SK-N-SH treated with all-trans-retinoic acid at 6 μM for 48 hours (cell line): ENCODE measurements around the gene PLPP1.

Experiments
- ATAC-seq: fragments of 200-7000 bp; cut with Tn5 transposase; 3 replicates; pipeline ENCODE4 v1.9.1; 2020; ENCODE audit warnings: mild to moderate bottlenecking, moderate library complexity
- BACH2 ChIP-seq: fragments of 250-450 bp; sonication (Bioruptor Pico); IDR thresholded peaks from 2 replicates; pipeline ENCODE4 v1.9.0; 2021; ENCODE audit warnings: mild to moderate bottlenecking, borderline replicate concordance
- CSDC2 ChIP-seq: fragments of 250-450 bp; sonication (Bioruptor Pico); IDR thresholded peaks from 2 replicates; pipeline ENCODE4 v1.5.0; 2020; ENCODE audit warnings: mild to moderate bottlenecking, moderate library complexity
- ESRRG ChIP-seq: fragments of 250-450 bp; sonication (Bioruptor Pico); IDR thresholded peaks from 2 replicates; pipeline ENCODE4 v1.6.1; 2021; ENCODE audit warnings: mild to moderate bottlenecking
- GLIS3 ChIP-seq: fragments of 250-450 bp; sonication (Bioruptor Pico); IDR thresholded peaks from 2 replicates; pipeline ENCODE4 v1.5.0; 2020; ENCODE audit warnings: mild to moderate bottlenecking, moderate library complexity
- ISL1 ChIP-seq: fragments of 250-450 bp; sonication (Bioruptor Pico); IDR thresholded peaks from 2 replicates; pipeline ENCODE4 v2.1.2; 2022; ENCODE audit warnings: mild to moderate bottlenecking, moderate library complexity
- OSR1 ChIP-seq: fragments of 250-450 bp; sonication (Bioruptor Pico); IDR thresholded peaks from 2 replicates; pipeline ENCODE4 v1.8.0; 2022; ENCODE audit warnings: moderate library complexity, mild to moderate bottlenecking, inconsistent platforms
- PPARA ChIP-seq: fragments of 250-450 bp; sonication (Bioruptor Pico); IDR thresholded peaks from 2 replicates; pipeline ENCODE4 v1.5.0; 2020; ENCODE audit warnings: mild to moderate bottlenecking, borderline replicate concordance
- RARB ChIP-seq: fragments of 250-450 bp; sonication (Bioruptor Pico); IDR thresholded peaks from 2 replicates; pipeline ENCODE4 v1.8.0; 2021; ENCODE audit warnings: mild to moderate bottlenecking, moderate library complexity
- SNAI2 ChIP-seq: fragments of 250-450 bp; sonication (Bioruptor Pico); IDR thresholded peaks from 2 replicates; pipeline ENCODE4 v1.5.0; 2020; ENCODE audit warnings: mild to moderate bottlenecking, moderate library complexity
- TCF4 ChIP-seq: fragments of 250-450 bp; sonication (Bioruptor Pico); IDR thresholded peaks from 2 replicates; pipeline ENCODE4 v1.8.0; 2021; ENCODE audit warnings: mild to moderate bottlenecking, moderate library complexity, borderline replicate concordance
- TOX ChIP-seq: fragments of 250-450 bp; sonication (Bioruptor Pico); IDR thresholded peaks from 2 replicates; pipeline ENCODE4 v1.8.0; 2021; ENCODE audit warnings: mild to moderate bottlenecking, moderate library complexity, borderline replicate concordance
- TSHZ2 ChIP-seq: fragments of 250-450 bp; sonication (Bioruptor Pico); IDR thresholded peaks from 2 replicates; pipeline ENCODE4 v1.5.0; 2020; ENCODE audit warnings: mild to moderate bottlenecking, moderate library complexity
- ZC3H10 ChIP-seq: fragments of 250-450 bp; sonication (Bioruptor Pico); IDR thresholded peaks from 2 replicates; pipeline ENCODE4 v1.5.1; 2021; ENCODE audit warnings: mild to moderate bottlenecking, moderate library complexity
- ZFP3 ChIP-seq: fragments of 250-450 bp; sonication (Bioruptor Pico); IDR thresholded peaks from 2 replicates; pipeline ENCODE4 v1.5.0; 2020; ENCODE audit warnings: mild to moderate bottlenecking, moderate library complexity
- ZFP30 ChIP-seq: fragments of 450-650 bp; formaldehyde crosslinking; IDR thresholded peaks from 2 replicates; pipeline ENCODE4 v1.5.0; 2022; ENCODE audit warnings: mild to moderate bottlenecking, moderate library complexity
- ZNF565 ChIP-seq: fragments of 450-650 bp; formaldehyde crosslinking; conservative IDR thresholded peaks from 2 replicates; pipeline ENCODE4 v1.5.0; 2020; ENCODE audit warnings: low read depth, mild to moderate bottlenecking, moderate library complexity
- ZNF8 ChIP-seq: fragments of 450-650 bp; formaldehyde crosslinking; IDR thresholded peaks from 2 replicates; pipeline ENCODE4 v1.5.0; 2020; ENCODE audit warnings: mild to moderate bottlenecking, moderate library complexity
- TF ChIP-seq, protein P1 (sequence below): fragments of 250-450 bp; sonication (Bioruptor Pico); IDR thresholded peaks from 2 replicates; pipeline ENCODE4 v1.5.1; 2020; ENCODE audit warnings: low read depth, mild to moderate bottlenecking, moderate library complexity
- TF ChIP-seq, protein P2 (sequence below): fragments of 250-450 bp; sonication (Bioruptor Pico); IDR thresholded peaks from 2 replicates; pipeline ENCODE4 v1.5.1; 2021; ENCODE audit warnings: mild to moderate bottlenecking, moderate library complexity
- TF ChIP-seq, protein P3 (sequence below): fragments of 250-450 bp; sonication (Bioruptor Pico); IDR thresholded peaks from 2 replicates; pipeline ENCODE4 v1.8.0; 2021; ENCODE audit warnings: low read depth, mild to moderate bottlenecking, moderate library complexity, borderline replicate concordance
- TF ChIP-seq, protein P4 (sequence below): fragments of 250-450 bp; sonication (Bioruptor Pico); IDR thresholded peaks from 2 replicates; pipeline ENCODE4 v1.8.0; 2020; ENCODE audit warnings: mild to moderate bottlenecking, moderate library complexity, borderline replicate concordance

The PLPP1 gene

DNA sequence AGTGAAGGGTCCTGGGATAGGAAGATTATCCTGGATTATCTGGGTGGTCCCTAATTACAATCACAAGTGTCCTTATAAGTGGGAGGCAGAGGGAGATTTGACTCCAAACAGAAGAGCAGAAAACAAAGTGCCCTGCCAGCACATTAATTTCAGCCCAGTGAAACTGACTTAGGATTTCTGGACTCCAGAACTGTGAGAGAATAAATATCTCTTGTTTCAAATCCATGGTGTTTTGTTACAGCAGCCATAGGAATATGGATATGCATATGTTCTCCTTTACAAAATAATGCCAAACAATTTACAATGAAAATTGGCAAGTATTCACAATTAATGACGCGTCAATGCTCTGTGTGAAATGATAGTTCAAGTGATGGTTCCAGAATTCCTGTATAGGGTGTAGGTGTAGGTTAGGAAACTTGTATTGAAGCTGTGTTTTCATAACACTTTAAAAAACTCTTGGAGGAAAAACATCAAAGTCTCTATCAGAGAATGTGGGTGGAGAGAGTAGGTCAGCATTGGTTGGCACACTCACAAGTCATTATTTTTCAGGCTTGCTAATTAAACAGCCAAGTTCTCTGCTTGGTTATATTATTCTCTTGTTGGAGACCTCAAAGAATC is 19.9 kb upstream of the PLPP1 start:
- no peak for ATAC-seq
- no peak for TF ChIP-seq ESRRG (CRISPR knock-in tag)
- TF ChIP-seq ZFP3 (CRISPR knock-in tag): no peak
- TF ChIP-seq CSDC2: no peak
- no peak for TF ChIP-seq ZFP30 (CRISPR knock-in tag)
- TF ChIP-seq SNAI2 (CRISPR knock-in tag): no peak
- TF ChIP-seq TSHZ2 (CRISPR knock-in tag): no peak
- no peak for TF ChIP-seq ZNF565 (CRISPR knock-in tag)
- no peak for TF ChIP-seq TOX (CRISPR knock-in tag)
- TF ChIP-seq ZC3H10 (CRISPR knock-in tag): no peak
- TF ChIP-seq BACH2 (CRISPR knock-in tag): no peak
- TF ChIP-seq GLIS3: no peak
- no peak for TF ChIP-seq OSR1 (CRISPR knock-in tag)
- no peak for TF ChIP-seq PPARA (CRISPR knock-in tag)
- TF ChIP-seq, protein P1, sequence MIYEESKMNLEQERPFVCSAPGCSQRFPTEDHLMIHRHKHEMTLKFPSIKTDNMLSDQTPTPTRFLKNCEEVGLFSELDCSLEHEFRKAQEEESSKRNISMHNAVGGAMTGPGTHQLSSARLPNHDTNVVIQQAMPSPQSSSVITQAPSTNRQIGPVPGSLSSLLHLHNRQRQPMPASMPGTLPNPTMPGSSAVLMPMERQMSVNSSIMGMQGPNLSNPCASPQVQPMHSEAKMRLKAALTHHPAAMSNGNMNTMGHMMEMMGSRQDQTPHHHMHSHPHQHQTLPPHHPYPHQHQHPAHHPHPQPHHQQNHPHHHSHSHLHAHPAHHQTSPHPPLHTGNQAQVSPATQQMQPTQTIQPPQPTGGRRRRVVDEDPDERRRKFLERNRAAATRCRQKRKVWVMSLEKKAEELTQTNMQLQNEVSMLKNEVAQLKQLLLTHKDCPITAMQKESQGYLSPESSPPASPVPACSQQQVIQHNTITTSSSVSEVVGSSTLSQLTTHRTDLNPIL: no peak
- TF ChIP-seq, protein P2, sequence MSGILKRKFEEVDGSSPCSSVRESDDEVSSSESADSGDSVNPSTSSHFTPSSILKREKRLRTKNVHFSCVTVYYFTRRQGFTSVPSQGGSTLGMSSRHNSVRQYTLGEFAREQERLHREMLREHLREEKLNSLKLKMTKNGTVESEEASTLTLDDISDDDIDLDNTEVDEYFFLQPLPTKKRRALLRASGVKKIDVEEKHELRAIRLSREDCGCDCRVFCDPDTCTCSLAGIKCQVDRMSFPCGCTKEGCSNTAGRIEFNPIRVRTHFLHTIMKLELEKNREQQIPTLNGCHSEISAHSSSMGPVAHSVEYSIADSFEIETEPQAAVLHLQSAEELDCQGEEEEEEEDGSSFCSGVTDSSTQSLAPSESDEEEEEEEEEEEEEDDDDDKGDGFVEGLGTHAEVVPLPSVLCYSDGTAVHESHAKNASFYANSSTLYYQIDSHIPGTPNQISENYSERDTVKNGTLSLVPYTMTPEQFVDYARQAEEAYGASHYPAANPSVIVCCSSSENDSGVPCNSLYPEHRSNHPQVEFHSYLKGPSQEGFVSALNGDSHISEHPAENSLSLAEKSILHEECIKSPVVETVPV (CRISPR knock-in tag): no peak
- TF ChIP-seq RARB (CRISPR knock-in tag): no peak
- TF ChIP-seq, protein P3, sequence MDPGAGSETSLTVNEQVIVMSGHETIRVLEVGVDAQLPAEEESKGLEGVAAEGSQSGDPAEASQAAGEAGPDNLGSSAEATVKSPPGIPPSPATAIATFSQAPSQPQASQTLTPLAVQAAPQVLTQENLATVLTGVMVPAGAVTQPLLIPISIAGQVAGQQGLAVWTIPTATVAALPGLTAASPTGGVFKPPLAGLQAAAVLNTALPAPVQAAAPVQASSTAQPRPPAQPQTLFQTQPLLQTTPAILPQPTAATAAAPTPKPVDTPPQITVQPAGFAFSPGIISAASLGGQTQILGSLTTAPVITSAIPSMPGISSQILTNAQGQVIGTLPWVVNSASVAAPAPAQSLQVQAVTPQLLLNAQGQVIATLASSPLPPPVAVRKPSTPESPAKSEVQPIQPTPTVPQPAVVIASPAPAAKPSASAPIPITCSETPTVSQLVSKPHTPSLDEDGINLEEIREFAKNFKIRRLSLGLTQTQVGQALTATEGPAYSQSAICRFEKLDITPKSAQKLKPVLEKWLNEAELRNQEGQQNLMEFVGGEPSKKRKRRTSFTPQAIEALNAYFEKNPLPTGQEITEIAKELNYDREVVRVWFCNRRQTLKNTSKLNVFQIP (CRISPR knock-in tag): no peak
- TF ChIP-seq ZNF8 (CRISPR knock-in tag): no peak
- TF ChIP-seq TCF4 (CRISPR knock-in tag): no peak
- TF ChIP-seq, protein P4, sequence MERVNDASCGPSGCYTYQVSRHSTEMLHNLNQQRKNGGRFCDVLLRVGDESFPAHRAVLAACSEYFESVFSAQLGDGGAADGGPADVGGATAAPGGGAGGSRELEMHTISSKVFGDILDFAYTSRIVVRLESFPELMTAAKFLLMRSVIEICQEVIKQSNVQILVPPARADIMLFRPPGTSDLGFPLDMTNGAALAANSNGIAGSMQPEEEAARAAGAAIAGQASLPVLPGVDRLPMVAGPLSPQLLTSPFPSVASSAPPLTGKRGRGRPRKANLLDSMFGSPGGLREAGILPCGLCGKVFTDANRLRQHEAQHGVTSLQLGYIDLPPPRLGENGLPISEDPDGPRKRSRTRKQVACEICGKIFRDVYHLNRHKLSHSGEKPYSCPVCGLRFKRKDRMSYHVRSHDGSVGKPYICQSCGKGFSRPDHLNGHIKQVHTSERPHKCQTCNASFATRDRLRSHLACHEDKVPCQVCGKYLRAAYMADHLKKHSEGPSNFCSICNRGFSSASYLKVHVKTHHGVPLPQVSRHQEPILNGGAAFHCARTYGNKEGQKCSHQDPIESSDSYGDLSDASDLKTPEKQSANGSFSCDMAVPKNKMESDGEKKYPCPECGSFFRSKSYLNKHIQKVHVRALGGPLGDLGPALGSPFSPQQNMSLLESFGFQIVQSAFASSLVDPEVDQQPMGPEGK (CRISPR knock-in tag): no peak

- TF ChIP-seq TCF4 (CRISPR knock-in tag): no peak
- TF ChIP-seq SNAI2 (CRISPR knock-in tag): no peak
- TF ChIP-seq TOX (CRISPR knock-in tag): no peak
- no peak for TF ChIP-seq ISL1 (CRISPR knock-in tag)
- ATAC-seq: no peak
Observed at GRCh38 chr5:55551904-55552303, 17.1 kb upstream of the PLPP1 start.

DNA sequence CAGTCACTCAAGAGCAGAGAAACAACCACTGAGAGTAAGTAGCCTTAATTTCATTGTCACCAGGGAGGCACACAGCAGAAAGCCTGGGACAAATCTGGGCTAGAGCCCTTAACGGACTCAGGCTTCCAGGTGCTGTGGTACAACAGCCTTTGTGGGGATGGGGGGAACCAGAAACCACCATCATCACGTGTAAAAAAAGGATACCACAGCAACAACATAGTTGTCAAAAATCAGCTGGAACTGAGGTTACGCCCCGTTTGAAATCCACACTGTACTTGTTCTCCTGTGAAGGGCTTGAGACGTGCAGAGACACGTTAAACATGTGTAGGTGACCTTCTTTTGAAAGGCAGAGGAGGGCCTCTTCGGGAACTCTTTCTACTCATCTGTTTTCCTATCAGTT is 16.6 kb upstream of the PLPP1 start:
- TF ChIP-seq ZNF8 (CRISPR knock-in tag): no peak
- no peak for ATAC-seq
